Erythroblast (primary cell): ENCODE data around the gene ZNF274.
A peak's percentile ranks its signal among the peaks of the same experiment; 100 is the strongest.

Experiments
- DNase-seq, 2 experiments: peaks; one replicate each; lab custom pipeline; 2025; lab: John Stamatoyannopoulos, UW
- GATA1 ChIP-seq: IDR thresholded peaks from 2 replicates; pipeline ENCODE4 v1.6.1; 2011; ENCODE audit warnings: low read depth, mild to moderate bottlenecking, control low read depth, low read length, moderate library complexity
- POLR2A ChIP-seq: IDR thresholded peaks from 2 replicates; pipeline ENCODE4 v1.6.1; 2011; ENCODE audit warnings: mild to moderate bottlenecking, low read length

ZNF274 gene

DNA sequence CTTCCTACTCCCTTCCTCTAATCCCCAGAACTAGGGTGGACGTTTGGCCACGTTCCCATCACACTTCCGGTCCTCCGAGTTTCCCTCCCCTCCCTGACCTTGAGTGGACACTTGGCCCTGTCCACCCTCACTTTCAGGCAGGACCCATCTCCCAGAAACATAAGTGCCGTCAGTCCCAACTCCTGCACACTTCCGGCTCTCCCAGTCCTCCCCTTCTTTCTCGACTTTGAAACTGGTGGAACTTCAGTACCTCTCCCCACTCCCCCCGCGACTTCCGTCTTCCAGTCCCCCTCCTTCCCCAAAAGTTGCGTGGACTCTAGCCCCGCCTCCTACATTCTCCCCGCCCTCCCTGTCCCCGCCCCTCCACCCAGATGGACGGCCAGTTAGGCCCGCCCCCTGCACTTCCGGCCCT is 278 bp upstream of the ZNF274 start:
- no peak for TF ChIP-seq GATA1
- TF ChIP-seq POLR2A: no peak
- no peak for DNase-seq

GRCh38 chr19:58183817-58184215 is 955 bp downstream of the ZNF274 start:
- DNase-seq: no peak
- TF ChIP-seq POLR2A (no peak), GATA1 (no peak)

DNA sequence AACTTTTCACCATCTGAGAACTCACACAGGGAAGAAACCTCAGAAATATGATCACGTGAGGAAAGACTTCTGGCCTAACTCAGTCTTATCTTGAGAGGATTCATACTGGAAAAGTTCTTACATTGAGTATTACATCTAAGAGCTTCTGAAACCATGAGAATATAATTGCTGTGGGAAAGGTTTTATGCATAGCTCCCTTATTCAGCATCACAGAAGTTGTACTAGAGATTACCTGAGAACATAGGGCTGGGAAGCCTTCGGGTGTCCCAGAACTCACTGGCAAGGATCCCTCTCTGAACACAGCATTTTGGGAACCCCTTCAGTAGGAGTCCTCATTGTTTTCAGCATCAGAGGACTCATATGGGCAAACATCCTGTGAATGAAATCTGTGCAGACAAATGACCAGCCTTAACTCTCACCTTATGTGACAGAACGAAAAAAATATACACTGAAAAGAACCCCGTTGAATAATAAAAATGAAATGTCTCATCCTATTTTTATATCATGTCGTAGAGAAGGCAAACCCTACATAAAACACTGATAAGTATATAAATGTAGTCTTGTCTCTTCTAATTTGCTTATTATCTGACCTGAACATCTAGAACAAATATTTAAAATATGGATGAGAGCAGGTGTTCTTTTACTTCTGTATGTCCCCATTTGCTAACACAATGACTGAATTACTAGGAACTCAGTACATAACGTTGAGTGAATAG is 14.2 kb downstream of the ZNF274 start:
- TF ChIP-seq POLR2A (no peak), GATA1 (no peak)
- peak; percentile 58 to 61 for DNase-seq

DNA sequence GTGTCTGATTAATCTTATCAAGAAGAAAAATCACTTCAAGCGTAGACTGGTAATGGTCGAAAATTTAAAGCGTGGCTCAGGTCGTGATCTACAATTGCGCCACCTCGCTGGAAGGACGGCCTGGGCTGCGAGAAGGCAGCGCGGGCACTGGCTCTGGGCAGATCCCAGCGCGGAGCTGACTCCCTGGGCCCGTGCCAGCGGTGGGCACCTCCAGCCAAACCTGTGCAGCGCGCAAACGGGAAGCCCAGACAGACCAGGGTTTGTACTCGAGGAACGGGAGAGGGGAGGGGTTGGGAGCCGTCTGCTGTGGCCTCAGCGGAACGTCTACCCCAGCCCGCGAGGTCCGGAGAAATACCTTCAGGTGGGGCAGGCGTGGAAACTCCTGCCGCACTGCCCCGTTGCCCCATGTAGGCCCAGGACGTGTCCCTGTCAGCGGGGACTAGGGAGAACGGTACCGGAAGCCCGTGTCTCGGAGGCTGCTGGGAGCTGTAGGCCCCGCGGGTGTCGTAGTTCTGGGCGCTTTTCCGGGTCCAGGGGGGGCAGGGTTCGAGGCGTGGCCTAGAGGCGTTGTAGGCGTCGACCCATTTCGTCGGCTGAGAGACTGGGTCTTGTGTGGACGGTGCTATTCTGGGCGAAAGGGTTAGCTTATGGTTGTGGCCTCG is 21.1 kb downstream of the ZNF274 start:
- TF ChIP-seq POLR2A: no peak
- no peak for TF ChIP-seq GATA1

DNA sequence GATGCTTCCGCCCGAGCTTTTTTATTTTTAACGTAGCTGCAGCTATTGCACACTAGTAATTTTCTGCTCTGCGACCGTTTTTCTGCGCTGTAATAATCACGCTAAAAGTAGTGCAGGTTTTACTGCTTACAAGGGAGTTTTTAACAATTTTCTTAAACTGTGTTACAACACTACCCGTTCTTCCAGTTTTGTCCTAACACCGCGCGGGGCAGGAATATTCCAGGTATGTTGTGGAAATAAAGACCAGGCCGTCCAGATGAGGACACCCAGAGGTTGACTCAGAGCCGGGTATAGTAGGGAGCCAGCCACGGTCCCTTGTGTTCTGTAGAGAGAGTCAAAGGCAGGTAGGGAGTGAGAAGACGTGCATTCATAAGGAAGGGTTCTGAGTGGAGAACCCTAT is 21.7 kb downstream of the ZNF274 start:
- TF ChIP-seq POLR2A: no peak
- no peak for TF ChIP-seq GATA1
- DNase-seq: no peak

More for the DNA sequence above, 21.1 kb downstream of the ZNF274 start:
- peak in 1 of 2 experiments; percentile 13 for DNase-seq

DNA sequence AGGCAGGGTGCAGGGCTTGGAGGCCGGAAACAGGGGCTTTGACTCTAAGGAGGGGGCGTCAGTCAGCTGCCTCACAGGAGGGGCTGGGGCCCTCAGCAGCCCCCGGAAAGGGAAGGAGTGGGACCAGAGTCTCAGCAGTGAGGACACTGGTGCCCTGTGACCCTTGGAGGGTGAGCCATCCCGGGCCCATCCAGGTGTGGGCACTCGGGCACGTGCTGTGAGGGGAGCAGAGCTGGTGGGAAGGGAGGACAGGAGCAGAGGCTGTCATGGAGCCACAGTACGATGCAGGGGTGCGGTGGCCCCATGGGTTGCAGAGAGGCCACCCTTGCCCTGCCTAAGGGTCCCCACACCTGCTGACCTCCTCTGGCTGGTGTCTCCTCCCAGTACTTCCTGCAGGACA is 26.7 kb downstream of the ZNF274 start:
- no peak for TF ChIP-seq POLR2A
- no peak for TF ChIP-seq GATA1
- no peak for DNase-seq

GRCh38 chr19:58212336-58213074 is 29.6 kb downstream of the ZNF274 start:
- TF ChIP-seq POLR2A (no peak), GATA1 (no peak)
- peak in 1 of 2 experiments; percentile 17 for DNase-seq

- no peak for DNase-seq
- TF ChIP-seq POLR2A: no peak
- TF ChIP-seq GATA1: no peak
Measured at GRCh38 chr19:58213075-58213369, 30.2 kb downstream of the ZNF274 start.

DNA sequence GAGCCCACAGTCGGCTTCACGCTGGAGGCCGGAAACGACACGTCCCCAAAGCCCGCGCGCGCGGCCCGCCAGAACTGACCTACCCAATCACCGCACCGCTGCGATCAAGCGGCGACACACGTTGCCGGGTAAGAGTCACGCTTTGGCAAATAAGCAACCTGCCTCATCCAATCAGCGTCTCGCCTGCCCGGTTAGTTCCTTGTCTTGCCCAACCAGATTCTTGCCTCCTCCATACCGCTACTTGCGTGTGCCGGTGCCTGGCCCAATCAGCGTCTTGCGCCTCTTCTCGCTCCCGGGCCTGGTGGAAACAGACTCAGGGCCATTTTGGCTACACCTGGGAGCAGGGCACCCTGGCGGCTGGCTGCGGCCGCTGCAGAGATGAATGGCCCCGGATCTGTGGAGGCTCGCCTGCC is 34.2 kb downstream of the ZNF274 start:
- DNase-seq: no peak
- TF ChIP-seq POLR2A (no peak), GATA1 (no peak)

- TF ChIP-seq POLR2A (no peak), GATA1 (no peak)
- no peak for DNase-seq
Measured at GRCh38 chr19:58217607-58218391, 34.9 kb downstream of the ZNF274 start.

DNA sequence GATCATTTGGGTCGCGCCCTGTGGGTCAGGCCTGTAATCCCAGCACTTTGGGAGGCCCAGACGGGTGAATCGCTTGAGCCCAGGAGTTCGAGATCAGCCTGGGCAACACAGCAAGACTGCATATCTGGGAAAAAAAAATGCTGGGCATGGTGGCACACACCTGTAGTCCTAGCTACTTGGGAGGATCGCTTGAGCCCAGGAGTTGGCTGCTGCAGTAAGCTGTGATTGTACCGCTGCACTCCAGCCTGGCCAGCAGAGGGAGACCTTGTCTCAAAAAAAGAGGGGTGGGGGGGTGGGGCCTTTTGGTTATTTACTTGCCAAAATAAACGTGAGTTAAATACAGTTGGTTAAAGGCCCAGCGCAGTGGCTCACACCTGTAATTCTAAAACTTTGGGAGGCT is 36.0 kb downstream of the ZNF274 start:
- TF ChIP-seq GATA1 (no peak), POLR2A (no peak)

DNA sequence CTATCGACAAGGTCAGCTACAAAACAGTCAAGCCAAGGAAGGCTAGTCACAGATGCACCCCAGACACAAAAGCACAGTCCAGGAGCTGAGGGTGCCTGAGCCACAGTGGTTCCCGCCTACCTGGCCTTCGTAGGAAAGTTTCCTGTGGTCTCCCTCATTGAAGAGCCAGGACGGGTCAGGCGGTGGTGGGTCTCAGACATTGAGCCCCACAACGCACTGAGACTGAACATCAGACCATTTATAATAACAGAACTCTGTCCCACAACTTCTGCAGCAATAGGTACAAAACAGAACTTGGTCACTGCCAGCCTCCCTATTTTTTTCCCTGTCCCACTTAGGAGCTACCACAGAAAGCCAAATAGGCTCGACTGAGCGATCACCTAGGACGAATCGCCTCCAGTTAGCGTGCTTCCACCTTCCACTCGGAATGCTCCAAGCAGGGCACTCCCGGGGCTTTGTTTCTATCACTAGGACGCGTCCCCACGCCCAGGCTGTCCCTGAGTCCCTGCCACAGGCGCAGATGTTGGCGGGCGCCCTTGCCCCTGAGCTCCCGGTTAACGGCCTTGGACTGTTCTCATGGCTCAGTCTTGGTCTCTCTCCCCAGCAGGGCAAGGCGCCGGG is 45.2 kb downstream of the ZNF274 start:
- TF ChIP-seq POLR2A (no peak), GATA1 (no peak)
- DNase-seq: peak in 1 of 2 experiments; percentile 40

More for the DNA sequence above, 36.0 kb downstream of the ZNF274 start:
- peak; percentile 69 to 71 for DNase-seq

GRCh38 chr19:58228585-58229254 is 45.9 kb downstream of the ZNF274 start, which contains the start of gene ZNF544:
Gene ZNF544 (plus strand): TSS chr19:58228914. CDS start chr19:58244024, 15,110 bp downstream.
- no peak for TF ChIP-seq GATA1
- peak; percentile 90 for TF ChIP-seq POLR2A
- peak; percentile 81 to 82 for DNase-seq
